HG03457 (cell line): ENCODE measurements around the gene ZBTB16.

ENCODE experiments used
- ATAC-seq: cut with Tn5 transposase; IDR thresholded peaks from one replicate; pipeline ENCODE4 v1.9.1; 2021; ENCODE audit warnings: moderate number of reproducible peaks; ENCODE audit not compliant: unreplicated experiment

ZBTB16 gene

GRCh38 chr11:114059278-114059983 lies at the start of gene ZBTB16:
ZBTB16 (plus strand) TSS chr11:114059711; CDS start chr11:114063301, 3,590 bp downstream.
- ATAC-seq = no peak

- ATAC-seq = no peak
These were observed 48.6 kb upstream of the ZBTB16 start for GRCh38 chr11:114010931-114011330.

- no peak for ATAC-seq
These were observed 48.1 kb upstream of the ZBTB16 start for GRCh38 chr11:114011443-114011842.

GRCh38 chr11:114015117-114015516 lies 44.4 kb upstream of the ZBTB16 start:
- ATAC-seq = no peak

- no peak for ATAC-seq
These were observed 42.5 kb upstream of the ZBTB16 start for GRCh38 chr11:114016986-114017385.

- ATAC-seq = no peak
These were observed 41.8 kb upstream of the ZBTB16 start for GRCh38 chr11:114017723-114018122.

- no peak for ATAC-seq
These were observed 40.5 kb upstream of the ZBTB16 start for GRCh38 chr11:114019046-114019445.

GRCh38 chr11:114019574-114019973 lies 39.9 kb upstream of the ZBTB16 start:
- ATAC-seq = no peak

- ATAC-seq = no peak
These were observed 34.1 kb upstream of the ZBTB16 start for GRCh38 chr11:114025329-114025907.

GRCh38 chr11:114026355-114026754 lies 33.2 kb upstream of the ZBTB16 start:
- ATAC-seq = no peak

- no peak for ATAC-seq
These were observed 32.1 kb upstream of the ZBTB16 start for GRCh38 chr11:114027391-114027790.

- ATAC-seq = no peak
These were observed 31.6 kb upstream of the ZBTB16 start for GRCh38 chr11:114027926-114028325.

GRCh38 chr11:114031246-114031966 lies 28.1 kb upstream of the ZBTB16 start:
- no peak for ATAC-seq

- ATAC-seq = no peak
These were observed 27.6 kb upstream of the ZBTB16 start for GRCh38 chr11:114031967-114032320.

GRCh38 chr11:114033066-114033465 lies 26.4 kb upstream of the ZBTB16 start:
- ATAC-seq = no peak

GRCh38 chr11:114033572-114033971 lies 25.9 kb upstream of the ZBTB16 start:
- ATAC-seq = no peak

GRCh38 chr11:114034956-114035355 lies 24.6 kb upstream of the ZBTB16 start:
- no peak for ATAC-seq

GRCh38 chr11:114036147-114036811 lies 23.2 kb upstream of the ZBTB16 start:
- no peak for ATAC-seq

GRCh38 chr11:114036958-114037357 lies 22.6 kb upstream of the ZBTB16 start:
- ATAC-seq = no peak

GRCh38 chr11:114039551-114039950 lies 20.0 kb upstream of the ZBTB16 start:
- ATAC-seq = no peak

- ATAC-seq = no peak
These were observed 18.8 kb upstream of the ZBTB16 start for GRCh38 chr11:114040706-114041211.
